ENCODE results near the gene HSPG2.
"Not testable (repeated sequence)": the region's sequence is repeated elsewhere in the genome, so short reads cannot be mapped to it uniquely, and the experiment has no call there.

The HSPG2 gene

GRCh38 chr1:21781815-21782348 lies 155.2 kb downstream of the HSPG2 start:
- DNase-seq: no peak

- DNase-seq: no peak
Measured at GRCh38 chr1:21779613-21780521, 157.2 kb downstream of the HSPG2 start.

- DNase-seq: no peak
Measured at GRCh38 chr1:21778405-21778727, 158.7 kb downstream of the HSPG2 start.

- DNase-seq: not testable (repeated sequence)
Measured at GRCh38 chr1:21776925-21777324, 160.2 kb downstream of the HSPG2 start.

- DNase-seq: no peak
Measured at GRCh38 chr1:21775985-21776562, 161.0 kb downstream of the HSPG2 start.

GRCh38 chr1:21775550-21775914 lies 161.6 kb downstream of the HSPG2 start:
- no peak for DNase-seq

- no peak for DNase-seq
Measured at GRCh38 chr1:21774835-21775549, 162.1 kb downstream of the HSPG2 start.

GRCh38 chr1:21773585-21773984 lies 163.5 kb downstream of the HSPG2 start:
- no peak for DNase-seq
